Hepatocyte (in vitro differentiated cells): ENCODE measurements around the gene DCT. TPM values are rescaled to one million over a fixed set of nuclear protein-coding genes. Genes with fewer than 3 reads are reported as not detected.

Experiments used
- DNase-seq: peaks from one replicate; pipeline ENCODE4 v3.0.0-alpha.2; 2016; ENCODE audit warnings: low spot score
- H2AFZ ChIP-seq: fragments of 200-600 bp; sonication (generic); 2 replicates; pipeline ENCODE4 v1.6.0; 2016; ENCODE audit warnings: antibody characterized with exemption, mild to moderate bottlenecking
- H3K27ac ChIP-seq: fragments of 200-600 bp; sonication (generic); 2 replicates; pipeline ENCODE4 v1.5.1; 2016; ENCODE audit warnings: mild to moderate bottlenecking
- H3K27me3 ChIP-seq: fragments of 200-600 bp; sonication (generic); 2 replicates; pipeline ENCODE4 v1.6.1; 2016
- H3K36me3 ChIP-seq: fragments of 200-600 bp; sonication (generic); replicated peaks from 2 replicates; pipeline ENCODE4 v1.5.1; 2016; ENCODE audit warnings: low read depth; ENCODE audit not compliant: insufficient read depth
- H3K4me1 ChIP-seq: fragments of 200-600 bp; sonication (generic); 2 replicates; pipeline ENCODE4 v1.5.1; 2016; ENCODE audit warnings: mild to moderate bottlenecking, moderate library complexity; ENCODE audit not compliant: insufficient read depth
- H3K4me2 ChIP-seq: fragments of 200-600 bp; sonication (generic); 2 replicates; pipeline ENCODE4 v1.6.0; 2016
- H3K4me3 ChIP-seq: fragments of 200-600 bp; sonication (generic); 2 replicates; pipeline ENCODE4 v1.5.1; 2016; ENCODE audit warnings: mild to moderate bottlenecking
- H3K79me2 ChIP-seq: fragments of 200-600 bp; sonication (generic); 2 replicates; pipeline ENCODE4 v1.6.0; 2017; ENCODE audit warnings: mild to moderate bottlenecking
- H3K9me2 ChIP-seq: fragments of 200-600 bp; sonication (generic); replicated peaks from 2 replicates; pipeline ENCODE4 v1.6.0; 2017; ENCODE audit warnings: mild to moderate bottlenecking; ENCODE audit not compliant: insufficient read depth
- H3K9me3 ChIP-seq: fragments of 200-600 bp; sonication (generic); 2 replicates; pipeline ENCODE4 v1.5.1; 2016; ENCODE audit warnings: low read depth, mild to moderate bottlenecking
- H4K20me1 ChIP-seq: fragments of 200-600 bp; sonication (generic); 2 replicates; pipeline ENCODE4 v1.6.0; 2016; ENCODE audit warnings: mild to moderate bottlenecking; ENCODE audit not compliant: insufficient read depth, poor library complexity, severe bottlenecking
- CTCF ChIP-seq: fragments of 200-600 bp; sonication (generic); IDR thresholded peaks from 2 replicates; pipeline ENCODE4 v1.5.1; 2016; ENCODE audit warnings: antibody characterized with exemption, mild to moderate bottlenecking; ENCODE audit not compliant: poor library complexity
- EZH2 ChIP-seq: fragments of 200-600 bp; sonication (generic); IDR thresholded peaks from 2 replicates; pipeline ENCODE4 v1.6.1; 2016; ENCODE audit warnings: antibody characterized with exemption, mild to moderate bottlenecking, borderline replicate concordance
- EZH2phosphoT487 ChIP-seq: fragments of 200-600 bp; sonication (generic); IDR thresholded peaks from one replicate; pipeline ENCODE4 v1.6.1; 2018; ENCODE audit warnings: antibody characterized with exemption, mild to moderate bottlenecking, low read depth, moderate library complexity; ENCODE audit not compliant: unreplicated experiment, severe bottlenecking
- WGBS: methylation state at CpG from one replicate; pipeline ENCODE4 v1.1.6; 2016; ENCODE audit warnings: low lambda C conversion rate; ENCODE audit errors: missing lambda C conversion rate; 5-methylcytosine and 5-hydroxymethylcytosine counted together
- polyA plus RNA-seq: library from polyadenylated mRNA; unstranded; fragments of >200 nt; fragmentation: Nextera tagmentation; extraction: Ambion mirVana; gene quantifications from 2 replicates; pipeline ENCODE4 v1.2.1, GENCODE V29; 2016
- total RNA-seq: library from RNA; depleted of rRNA; stranded (reverse); fragments of >200 nt; gene quantifications from 2 replicates; pipeline ENCODE4 v1.2.3, GENCODE V29; 2014

DCT gene
- total and polyA plus RNA-seq, 2 experiments from 2014 or later: not detected

GRCh38 chr13:94520001-94520400, 40.5 kb upstream of the DCT start:
- Histone ChIP-seq H3K9me2 (no peaks in the 10 kb centered on the region), H3K27me3 (no peaks in the 10 kb centered on the region), H3K79me2 (no peaks in the 10 kb centered on the region), H3K4me3 (no peak overlapping the region), H3K27ac (no peak overlapping the region), H3K9me3 (no peaks in the 10 kb centered on the region), H3K4me1 (no peaks in the 10 kb centered on the region), H3K4me2 (no peak overlapping the region), H4K20me1 (no peaks in the 10 kb centered on the region), H3K36me3 (no peaks in the 10 kb centered on the region), H2AFZ (no peak overlapping the region)
- TF ChIP-seq CTCF (no peak), EZH2 (no peak), EZH2phosphoT487 (no peak)
- no peak for DNase-seq

- no peak overlapping the region for H3K4me2 ChIP-seq
- 71% methylated on average over 1 of the region's 1 CpG for WGBS
- no peaks in the 10 kb centered on the region for H3K9me3 ChIP-seq
Measured at GRCh38 chr13:94516456-94516855, 37.0 kb upstream of the DCT start.

GRCh38 chr13:94515911-94516310, 36.4 kb upstream of the DCT start:
- Histone ChIP-seq H3K9me3 (no peaks in the 10 kb centered on the region), H3K9me2 (no peaks in the 10 kb centered on the region), H2AFZ (no peak overlapping the region), H3K27me3 (no peaks in the 10 kb centered on the region), H3K4me3 (no peak overlapping the region), H3K4me1 (no peaks in the 10 kb centered on the region), H3K27ac (no peak overlapping the region), H3K4me2 (no peak overlapping the region), H3K79me2 (no peaks in the 10 kb centered on the region), H4K20me1 (no peaks in the 10 kb centered on the region), H3K36me3 (no peaks in the 10 kb centered on the region)
- TF ChIP-seq CTCF: no peak
- no peak for TF ChIP-seq EZH2
- no peak for TF ChIP-seq EZH2phosphoT487
- DNase-seq: no peak
- 94% methylated on average over 4 of the region's 4 CpGs for WGBS

More at GRCh38 chr13:94516456-94516855, 37.0 kb upstream of the DCT start:
- DNase-seq: no peak
- TF ChIP-seq EZH2phosphoT487 (no peak), EZH2 (no peak), CTCF (no peak)
- Histone ChIP-seq H3K27me3 (no peaks in the 10 kb centered on the region), H2AFZ (no peak overlapping the region), H3K4me3 (no peak overlapping the region), H3K9me2 (no peaks in the 10 kb centered on the region), H3K36me3 (no peaks in the 10 kb centered on the region), H3K79me2 (no peaks in the 10 kb centered on the region), H3K4me1 (no peaks in the 10 kb centered on the region), H4K20me1 (no peaks in the 10 kb centered on the region), H3K27ac (no peak overlapping the region)

GRCh38 chr13:94515374-94515773, 35.9 kb upstream of the DCT start:
- Histone ChIP-seq H3K4me3 (no peak overlapping the region), H4K20me1 (no peaks in the 10 kb centered on the region), H3K9me2 (no peaks in the 10 kb centered on the region), H3K9me3 (no peaks in the 10 kb centered on the region), H3K4me2 (no peak overlapping the region), H3K27me3 (no peaks in the 10 kb centered on the region), H2AFZ (no peak overlapping the region), H3K4me1 (no peaks in the 10 kb centered on the region), H3K27ac (no peak overlapping the region), H3K79me2 (no peaks in the 10 kb centered on the region), H3K36me3 (no peaks in the 10 kb centered on the region)
- no peak for TF ChIP-seq EZH2
- no peak for TF ChIP-seq EZH2phosphoT487
- no peak for TF ChIP-seq CTCF
- DNase-seq: no peak
- 97% methylated on average over 2 of the region's 2 CpGs for WGBS
